ENCODE measurements around the gene PLCL2.

- TF ChIP-seq POLR2A (IDR thresholded peaks at IDR 0.05; ENCODE audit: extremely low read depth, insufficient read length) (no peak), CTCF (IDR thresholded peaks at IDR 0.05; ENCODE audit: low read depth, low read length) (no peak), MAX (IDR thresholded peaks at IDR 0.05; ENCODE audit: low read depth, low read length) (no peak), MYC (IDR thresholded peaks at IDR 0.05; ENCODE audit: low read depth, low read length) (no peak)
Observed at GRCh38 chr3:17088602-17089313, 204.0 kb downstream of the PLCL2 start.

Measured in NB4 (cell line).